Kidney epithelial cell (primary cell): Measurements from ENCODE around the gene FAF1. TPM values are rescaled to one million over a fixed set of nuclear protein-coding genes. Genes with fewer than 3 reads are reported as not detected.

Experiments
- DNase-seq: peaks from one replicate; pipeline ENCODE4 v3.0.0-alpha.2; 2010; ENCODE audit warnings: low read depth
- H3K27me3 ChIP-seq: 2 replicates; pipeline ENCODE4 v1.6.0; 2011; ENCODE audit warnings: low read length; ENCODE audit not compliant: control insufficient read depth, insufficient read depth
- H3K36me3 ChIP-seq: 2 replicates; pipeline ENCODE4 v1.5.1; 2011; ENCODE audit warnings: low read length; ENCODE audit not compliant: control insufficient read depth, insufficient read depth
- H3K4me3 ChIP-seq: 2 replicates; pipeline ENCODE4 v1.5.1; 2011; ENCODE audit warnings: low read depth, mild to moderate bottlenecking, control low read depth, low read length
- total RNA-seq: library from RNA; depleted of rRNA; stranded (reverse); fragments of >200 nt; gene quantifications from 2 replicates; pipeline ENCODE4 v1.2.3, GENCODE V29; 2015
- TF ChIP-seq, protein P1 (sequence below): IDR thresholded peaks from 2 replicates; pipeline ENCODE4 v1.5.1; 2011; ENCODE audit warnings: mild to moderate bottlenecking, moderate library complexity, low read length, control low read depth, inconsistent platforms; ENCODE audit not compliant: insufficient read depth, poor library complexity, severe bottlenecking

Gene FAF1
- total RNA-seq, 1 donor from 2014 or later: 57.8 TPM

DNA sequence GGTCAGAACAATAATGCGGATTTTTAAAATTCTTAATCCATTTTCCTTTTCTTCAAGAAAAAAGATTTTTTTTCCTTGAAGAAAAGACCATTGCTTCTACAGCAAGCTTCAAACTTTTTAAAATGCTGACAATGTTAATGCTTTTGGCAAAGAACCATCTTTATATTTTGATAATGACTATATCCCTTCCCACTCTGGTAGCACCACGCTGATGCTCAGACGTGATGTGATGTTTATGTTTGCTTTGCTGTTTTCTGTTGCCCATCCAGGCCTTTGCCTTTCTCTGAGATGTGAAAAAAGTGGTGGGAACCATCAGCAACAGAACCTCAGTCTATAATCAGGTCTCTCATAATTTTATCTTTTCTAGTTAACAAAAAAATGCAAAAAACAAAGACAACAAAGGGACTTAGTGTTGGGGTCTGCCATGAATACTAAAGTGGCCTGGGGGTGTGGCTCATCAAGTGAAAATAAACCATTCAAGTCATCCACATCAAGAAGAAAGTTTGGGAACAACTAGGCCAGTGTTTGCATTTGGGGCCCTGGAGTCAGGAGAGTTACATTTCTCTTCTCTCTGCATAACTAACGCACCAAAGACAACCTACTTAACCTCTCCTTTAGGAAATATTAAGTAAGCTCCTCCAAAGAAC lies 292.2 kb downstream of the FAF1 start:
- no peaks in the 10 kb centered on the region for H3K27me3 ChIP-seq
- no peaks in the 10 kb centered on the region for H3K36me3 ChIP-seq
- H3K4me3 ChIP-seq: no peak overlapping the region
- TF ChIP-seq, protein P1, sequence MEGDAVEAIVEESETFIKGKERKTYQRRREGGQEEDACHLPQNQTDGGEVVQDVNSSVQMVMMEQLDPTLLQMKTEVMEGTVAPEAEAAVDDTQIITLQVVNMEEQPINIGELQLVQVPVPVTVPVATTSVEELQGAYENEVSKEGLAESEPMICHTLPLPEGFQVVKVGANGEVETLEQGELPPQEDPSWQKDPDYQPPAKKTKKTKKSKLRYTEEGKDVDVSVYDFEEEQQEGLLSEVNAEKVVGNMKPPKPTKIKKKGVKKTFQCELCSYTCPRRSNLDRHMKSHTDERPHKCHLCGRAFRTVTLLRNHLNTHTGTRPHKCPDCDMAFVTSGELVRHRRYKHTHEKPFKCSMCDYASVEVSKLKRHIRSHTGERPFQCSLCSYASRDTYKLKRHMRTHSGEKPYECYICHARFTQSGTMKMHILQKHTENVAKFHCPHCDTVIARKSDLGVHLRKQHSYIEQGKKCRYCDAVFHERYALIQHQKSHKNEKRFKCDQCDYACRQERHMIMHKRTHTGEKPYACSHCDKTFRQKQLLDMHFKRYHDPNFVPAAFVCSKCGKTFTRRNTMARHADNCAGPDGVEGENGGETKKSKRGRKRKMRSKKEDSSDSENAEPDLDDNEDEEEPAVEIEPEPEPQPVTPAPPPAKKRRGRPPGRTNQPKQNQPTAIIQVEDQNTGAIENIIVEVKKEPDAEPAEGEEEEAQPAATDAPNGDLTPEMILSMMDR: no peak
- DNase-seq: no peak

GRCh38 chr1:50667272-50667671 lies 292.8 kb downstream of the FAF1 start:
- TF ChIP-seq, protein P1: no peak
- Histone ChIP-seq H3K27me3 (no peaks in the 10 kb centered on the region), H3K36me3 (no peaks in the 10 kb centered on the region), H3K4me3 (no peak overlapping the region)
- no peak for DNase-seq

DNA sequence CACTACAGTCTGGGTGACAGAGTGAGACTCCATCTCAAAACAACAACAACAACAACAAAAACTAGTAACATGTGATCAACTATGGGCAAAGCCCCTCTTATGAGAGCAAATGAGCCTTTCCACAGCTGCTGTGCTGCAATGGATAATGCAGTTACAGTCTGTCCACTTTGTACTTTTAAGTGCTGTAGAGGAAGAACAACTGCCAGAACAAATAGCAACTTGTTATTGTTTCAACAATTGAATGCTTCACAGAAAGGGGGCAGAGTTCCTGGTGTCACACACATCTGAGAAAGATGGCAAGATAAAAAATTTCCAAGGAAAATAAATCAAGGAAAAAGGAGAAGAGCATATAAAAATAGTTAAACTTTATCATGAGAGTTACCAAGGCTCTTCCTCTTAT lies 293.2 kb downstream of the FAF1 start:
- Histone ChIP-seq H3K36me3 (no peaks in the 10 kb centered on the region), H3K4me3 (no peak overlapping the region), H3K27me3 (no peaks in the 10 kb centered on the region)
- DNase-seq: no peak
- TF ChIP-seq, protein P1: no peak

- Histone ChIP-seq H3K36me3 (no peaks in the 10 kb centered on the region), H3K4me3 (no peak overlapping the region), H3K27me3 (no peaks in the 10 kb centered on the region)
- DNase-seq: no peak
- TF ChIP-seq, protein P1: no peak
Measured at GRCh38 chr1:50665413-50665812, 294.7 kb downstream of the FAF1 start.

DNA sequence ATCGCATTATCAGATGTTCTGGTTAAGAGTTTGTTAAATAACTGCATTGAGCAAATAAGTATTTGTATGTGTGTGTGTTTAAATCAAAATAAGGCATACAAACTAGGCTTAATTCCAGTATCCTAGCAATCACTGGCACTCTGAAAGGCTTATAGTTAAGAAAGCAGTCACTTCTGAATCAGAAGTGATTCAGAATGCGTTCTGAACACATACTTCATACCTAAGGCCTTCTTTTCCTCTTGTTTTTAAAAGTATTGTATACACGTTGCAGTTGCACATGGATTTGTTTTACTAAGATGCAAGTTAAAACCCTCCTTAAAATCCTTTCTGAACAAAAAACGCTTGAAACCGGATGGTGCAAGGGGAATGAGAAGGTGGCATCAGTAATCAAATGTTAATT lies 298.4 kb downstream of the FAF1 start:
- no peak for DNase-seq
- H3K27me3 ChIP-seq: no peaks in the 10 kb centered on the region
- no peak overlapping the region for H3K4me3 ChIP-seq
- no peaks in the 10 kb centered on the region for H3K36me3 ChIP-seq
- TF ChIP-seq, protein P1: no peak

GRCh38 chr1:50659107-50659662 lies 300.9 kb downstream of the FAF1 start:
- TF ChIP-seq, protein P1: no peak
- H3K27me3 ChIP-seq: no peaks in the 10 kb centered on the region
- no peak for DNase-seq
- no peaks in the 10 kb centered on the region for H3K36me3 ChIP-seq
- no peak overlapping the region for H3K4me3 ChIP-seq
